LNCaP clone FGC (cell line): Measurements from ENCODE around the gene PSMB11.

Experiments
- DNase-seq: peaks from one replicate; pipeline ENCODE4 v3.0.0-alpha.2; 2011; ENCODE audit warnings: low read depth
- H3K4me3 ChIP-seq: 2 replicates; pipeline ENCODE4 v1.5.1; 2011; ENCODE audit warnings: mild to moderate bottlenecking, low read depth, low read length, control low read depth
- TF ChIP-seq, protein P1 (sequence below): IDR thresholded peaks from 2 replicates; pipeline ENCODE4 v1.5.1; 2012; ENCODE audit warnings: mild to moderate bottlenecking; ENCODE audit not compliant: control insufficient read depth, insufficient read depth; ENCODE audit errors: extremely low read depth

The PSMB11 gene

DNA sequence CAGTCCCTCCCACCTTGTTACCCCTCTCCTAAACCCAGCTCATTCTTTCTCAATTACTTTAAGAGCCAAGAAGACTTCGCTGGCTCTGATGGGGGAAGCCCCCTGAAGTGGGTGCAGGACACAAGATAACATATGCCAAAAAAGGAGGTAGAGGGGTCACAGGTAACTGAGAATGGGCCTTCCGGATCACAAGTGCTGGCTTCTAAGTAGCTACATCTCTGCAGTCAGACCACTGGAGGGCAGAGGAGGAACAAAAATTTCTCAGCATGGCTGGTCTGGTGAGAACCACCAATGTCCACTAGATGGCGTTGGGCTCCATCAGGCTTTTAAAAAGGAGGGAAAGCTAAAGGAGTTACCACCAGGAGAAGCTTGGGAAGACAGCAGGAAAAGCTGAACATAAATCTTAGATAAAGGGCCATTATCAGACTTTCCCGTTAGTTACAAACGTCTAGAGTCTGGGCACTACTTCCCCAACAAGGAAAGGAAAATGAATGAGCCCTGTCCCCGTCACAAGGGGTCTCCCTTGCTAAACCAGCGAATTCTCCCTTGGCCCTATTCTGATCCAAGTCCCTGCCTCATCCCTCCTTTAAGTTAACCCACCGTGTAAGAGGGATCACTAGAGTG lies 26.9 kb downstream of the PSMB11 start:
- TF ChIP-seq, protein P1, sequence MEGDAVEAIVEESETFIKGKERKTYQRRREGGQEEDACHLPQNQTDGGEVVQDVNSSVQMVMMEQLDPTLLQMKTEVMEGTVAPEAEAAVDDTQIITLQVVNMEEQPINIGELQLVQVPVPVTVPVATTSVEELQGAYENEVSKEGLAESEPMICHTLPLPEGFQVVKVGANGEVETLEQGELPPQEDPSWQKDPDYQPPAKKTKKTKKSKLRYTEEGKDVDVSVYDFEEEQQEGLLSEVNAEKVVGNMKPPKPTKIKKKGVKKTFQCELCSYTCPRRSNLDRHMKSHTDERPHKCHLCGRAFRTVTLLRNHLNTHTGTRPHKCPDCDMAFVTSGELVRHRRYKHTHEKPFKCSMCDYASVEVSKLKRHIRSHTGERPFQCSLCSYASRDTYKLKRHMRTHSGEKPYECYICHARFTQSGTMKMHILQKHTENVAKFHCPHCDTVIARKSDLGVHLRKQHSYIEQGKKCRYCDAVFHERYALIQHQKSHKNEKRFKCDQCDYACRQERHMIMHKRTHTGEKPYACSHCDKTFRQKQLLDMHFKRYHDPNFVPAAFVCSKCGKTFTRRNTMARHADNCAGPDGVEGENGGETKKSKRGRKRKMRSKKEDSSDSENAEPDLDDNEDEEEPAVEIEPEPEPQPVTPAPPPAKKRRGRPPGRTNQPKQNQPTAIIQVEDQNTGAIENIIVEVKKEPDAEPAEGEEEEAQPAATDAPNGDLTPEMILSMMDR, result peak; percentile 99
- peak; percentile 82 for DNase-seq
- peak overlapping the region; percentile 21 for H3K4me3 ChIP-seq

DNA sequence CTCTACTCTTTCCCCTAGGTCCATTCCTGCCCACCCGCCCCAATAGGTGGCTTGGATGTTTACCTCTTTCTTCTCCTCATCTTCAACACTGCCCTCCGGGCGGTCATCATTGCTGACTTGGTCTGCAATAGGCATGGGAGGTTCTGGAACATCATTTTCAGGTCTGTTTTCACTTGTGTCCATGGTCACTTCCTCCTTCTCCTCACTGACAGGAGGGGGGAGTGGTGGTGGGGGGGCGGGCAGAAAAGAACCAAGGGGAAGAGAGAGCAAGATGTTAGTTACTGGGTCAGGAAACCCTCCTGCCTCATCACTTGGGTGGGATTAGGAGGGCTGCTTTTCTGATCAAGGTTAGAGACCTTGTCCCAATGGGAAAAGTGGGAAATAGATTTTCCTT lies 27.4 kb downstream of the PSMB11 start:
- TF ChIP-seq, protein P1, result no peak
- no peak overlapping the region for H3K4me3 ChIP-seq
- DNase-seq, result no peak

DNA sequence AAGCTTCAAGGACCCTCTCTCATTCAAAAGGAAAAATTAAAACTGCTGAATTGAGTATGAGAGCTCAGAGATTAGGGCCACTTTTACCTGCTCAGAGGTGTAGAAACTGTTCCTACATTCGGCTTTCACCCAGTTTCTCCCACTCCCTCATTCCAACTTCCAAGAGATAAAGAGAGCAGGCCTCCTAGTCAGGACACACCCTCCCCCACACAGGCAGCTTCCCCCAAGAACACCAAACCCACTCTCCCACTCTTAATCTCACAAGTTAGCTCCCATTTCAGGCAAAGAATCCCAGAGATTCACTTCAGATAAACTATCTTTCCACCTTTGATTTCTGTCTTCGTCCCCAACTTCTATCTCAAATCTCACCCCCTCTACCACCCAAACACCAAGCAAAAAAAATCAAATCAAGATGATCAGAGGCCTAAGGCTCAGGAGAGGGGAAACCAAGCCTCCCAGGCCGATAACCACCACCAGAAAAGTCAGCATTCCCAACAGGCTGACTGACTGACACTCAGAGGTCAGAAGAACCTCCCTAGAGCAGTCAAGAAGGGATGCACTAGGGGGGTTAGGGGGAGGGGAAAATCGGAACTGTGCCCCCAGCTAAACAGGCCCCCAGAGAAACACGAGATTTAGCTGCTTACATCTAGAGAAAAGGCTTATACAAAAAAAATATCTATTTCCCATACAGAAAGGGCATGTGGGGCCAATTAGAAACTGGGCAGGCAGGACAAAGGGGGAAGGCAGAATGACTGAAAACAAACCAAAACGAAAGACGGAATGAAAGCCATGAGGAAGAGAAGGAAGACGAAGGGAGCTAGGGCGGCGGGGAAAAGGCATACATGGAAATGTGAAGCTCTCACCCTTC lies 28.5 kb downstream of the PSMB11 start:
- DNase-seq, result no peak
- TF ChIP-seq, protein P1, result no peak
- H3K4me3 ChIP-seq, result peak overlapping the region; percentile 85

DNA sequence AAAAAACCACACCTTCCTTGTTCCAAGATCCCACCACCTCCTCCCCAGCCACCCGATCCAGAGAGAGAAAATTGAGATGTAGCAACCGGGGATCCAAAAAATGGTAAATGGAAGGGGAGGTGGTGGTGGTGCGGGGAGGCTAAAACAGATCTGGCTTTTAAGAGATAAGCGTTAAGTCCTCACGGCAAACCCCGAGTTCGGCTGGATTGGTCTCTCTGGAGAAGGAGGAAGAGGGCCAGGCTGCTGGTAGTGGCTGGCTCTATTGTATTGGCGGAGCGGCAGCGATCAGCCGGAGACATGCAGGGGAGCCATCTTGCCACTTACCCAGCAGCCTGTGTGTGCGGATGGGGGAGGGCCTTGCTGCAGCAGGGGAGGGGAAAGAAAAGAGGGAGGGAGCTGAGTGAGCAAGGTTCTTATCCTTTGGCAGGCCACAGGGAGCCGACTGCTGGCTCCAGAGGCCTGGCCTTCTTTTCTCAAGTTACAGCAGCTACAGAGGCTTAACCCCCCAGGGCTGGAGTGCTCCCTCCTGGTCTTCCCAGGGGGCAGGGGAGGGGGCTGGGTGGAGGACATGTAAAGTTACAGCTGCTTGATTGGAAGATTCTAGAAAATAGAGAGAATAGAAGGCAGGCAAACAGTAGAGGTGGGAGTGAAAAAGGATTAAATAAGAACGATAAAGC lies 29.4 kb downstream of the PSMB11 start:
- peak overlapping the region; percentile 85 for H3K4me3 ChIP-seq
- DNase-seq, result peak; percentile 81
- TF ChIP-seq, protein P1, result no peak

DNA sequence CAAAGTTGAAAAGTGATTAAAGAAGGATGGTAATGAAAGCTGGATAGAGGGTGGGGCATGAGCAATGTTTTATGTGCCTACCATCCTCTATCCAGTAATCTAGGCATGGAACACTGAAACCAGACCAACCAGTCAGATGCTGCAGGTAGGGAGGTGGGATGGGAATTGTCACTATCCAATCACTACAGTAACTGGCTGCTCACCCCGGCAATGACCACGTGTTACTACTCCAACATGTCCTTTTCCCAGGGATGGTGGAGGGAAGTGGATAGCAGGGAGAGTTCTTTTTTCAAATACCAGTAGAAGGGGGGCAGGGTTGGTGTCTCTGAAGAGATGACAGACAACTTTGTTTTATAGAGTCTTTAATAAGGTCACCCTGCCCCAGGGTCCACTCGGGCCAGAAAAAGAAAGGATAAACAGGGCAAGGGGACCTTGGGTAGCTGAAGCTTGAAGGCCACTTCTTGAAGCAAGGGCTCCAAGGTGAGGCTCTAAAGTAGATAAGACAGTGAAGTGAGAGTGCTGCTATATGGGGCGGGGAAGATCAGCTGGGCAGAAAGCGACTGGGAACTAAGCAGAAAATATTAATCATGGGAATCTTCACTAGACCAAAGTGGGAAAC lies 30.0 kb downstream of the PSMB11 start:
- DNase-seq, result peak; percentile 90
- H3K4me3 ChIP-seq, result peak overlapping the region; percentile 85
- TF ChIP-seq, protein P1, result no peak

DNA sequence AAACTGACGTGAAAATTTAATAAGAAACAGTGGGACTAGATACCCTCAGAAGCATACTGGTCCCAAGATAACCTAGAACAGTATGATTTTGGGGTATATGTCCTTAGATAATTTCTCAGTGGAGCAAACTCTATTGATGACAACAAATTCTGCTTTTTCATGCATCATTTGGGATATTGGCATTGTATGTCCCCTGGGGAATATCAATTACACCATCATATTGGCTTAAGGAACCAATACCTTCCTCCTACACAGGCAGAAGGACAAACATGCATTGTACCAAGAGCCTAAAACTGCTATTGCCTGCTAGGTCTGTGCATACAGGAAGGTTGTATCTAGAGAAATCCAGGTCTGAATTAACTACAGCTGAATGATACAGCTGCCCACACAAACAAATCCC lies 32.9 kb downstream of the PSMB11 start:
- DNase-seq, result no peak
- H3K4me3 ChIP-seq, result no peak overlapping the region
- TF ChIP-seq, protein P1, result no peak
